HAP-1 (cell line): ENCODE measurements around the gene TMEM51.

Source experiments
- DNase-seq, 2 experiments: peaks; one replicate each; pipeline ENCODE4 v3.0.0-alpha.2; 2016 to 2020; ENCODE audit warnings: low spot score in 2 of 2
- H3K27me3 ChIP-seq: fragments of 250-450 bp; sonication (Bioruptor Pico); 2 replicates; pipeline ENCODE4 v1.5.1; 2020; ENCODE audit warnings: low read depth, mild to moderate bottlenecking, moderate library complexity
- H3K36me3 ChIP-seq: fragments of 250-450 bp; sonication (Bioruptor Pico); replicated peaks from 2 replicates; pipeline ENCODE4 v1.5.1; 2020; ENCODE audit warnings: mild to moderate bottlenecking
- H3K4me1 ChIP-seq: fragments of 250-450 bp; sonication (Bioruptor Pico); 2 replicates; pipeline ENCODE4 v1.5.1; 2020; ENCODE audit warnings: mild to moderate bottlenecking
- H3K4me3 ChIP-seq: fragments of 250-450 bp; sonication (Bioruptor Pico); 2 replicates; pipeline ENCODE4 v1.5.1; 2020; ENCODE audit warnings: mild to moderate bottlenecking, moderate library complexity
- H3K9me3 ChIP-seq: fragments of 250-450 bp; sonication (Bioruptor Pico); 2 replicates; pipeline ENCODE4 v1.5.1; 2020; ENCODE audit warnings: mild to moderate bottlenecking, moderate library complexity
- in situ Hi-C: fragments of 300-500 bp; cut with MboI; formaldehyde crosslinking; loops from 3 replicates; pipeline ENCODE4 v1.14.3; 2020; ENCODE audit warnings: low sequenced_read_pairs, inconsistent platforms, mixed read lengths

Gene TMEM51

GRCh38 chr1:15207829-15208429, 54.4 kb downstream of the TMEM51 start:
- no peaks in the 10 kb centered on the region for H3K9me3 ChIP-seq
- in situ Hi-C loops = no loop called here
- no peaks in the 10 kb centered on the region for H3K27me3 ChIP-seq
- no peaks in the 10 kb centered on the region; the same call in 1 of the 2 replicates for H3K36me3 ChIP-seq
- no peak for DNase-seq
- no peak overlapping the region for H3K4me3 ChIP-seq
- H3K4me1 ChIP-seq = no peaks in the 10 kb centered on the region; the same call in 1 of the 2 replicates

- H3K4me1 ChIP-seq = no peaks in the 10 kb centered on the region; the same call in 1 of the 2 replicates
- H3K4me3 ChIP-seq = no peak overlapping the region
- no peaks in the 10 kb centered on the region for H3K27me3 ChIP-seq
- DNase-seq = no peak
- no peaks in the 10 kb centered on the region for H3K9me3 ChIP-seq
- in situ Hi-C loops = no loop called here
- H3K36me3 ChIP-seq = no peaks in the 10 kb centered on the region; the same call in 1 of the 2 replicates
Measured at GRCh38 chr1:15210651-15211375, 57.3 kb downstream of the TMEM51 start.

- Histone ChIP-seq H3K9me3 (no peaks in the 10 kb centered on the region), H3K27me3 (no peaks in the 10 kb centered on the region), H3K36me3 (no peaks in the 10 kb centered on the region; the same call in 1 of the 2 replicates), H3K4me1 (no peaks in the 10 kb centered on the region; the same call in 1 of the 2 replicates), H3K4me3 (no peak overlapping the region)
- no peak for DNase-seq
- in situ Hi-C loops = no loop called here
Measured at GRCh38 chr1:15211424-15211823, 57.9 kb downstream of the TMEM51 start.

GRCh38 chr1:15212216-15212953, 58.8 kb downstream of the TMEM51 start:
- H3K27me3 ChIP-seq = no peaks in the 10 kb centered on the region
- in situ Hi-C loops = no loop called here

GRCh38 chr1:15212954-15213291, 59.4 kb downstream of the TMEM51 start:
- Histone ChIP-seq H3K9me3 (no peaks in the 10 kb centered on the region), H3K27me3 (no peaks in the 10 kb centered on the region), H3K36me3 (no peaks in the 10 kb centered on the region; the same call in 1 of the 2 replicates), H3K4me1 (no peaks in the 10 kb centered on the region), H3K4me3 (no peak overlapping the region)
- in situ Hi-C loops = no loop called here
- DNase-seq = no peak

More at GRCh38 chr1:15212216-15212953, 58.8 kb downstream of the TMEM51 start:
- DNase-seq = no peak
- Histone ChIP-seq H3K4me1 (no peaks in the 10 kb centered on the region), H3K4me3 (no peak overlapping the region), H3K36me3 (no peaks in the 10 kb centered on the region; the same call in 1 of the 2 replicates), H3K9me3 (no peaks in the 10 kb centered on the region)

- Histone ChIP-seq H3K4me3 (no peak overlapping the region), H3K27me3 (no peaks in the 10 kb centered on the region), H3K36me3 (no peaks in the 10 kb centered on the region; the same call in 1 of the 2 replicates), H3K4me1 (no peaks in the 10 kb centered on the region), H3K9me3 (no peaks in the 10 kb centered on the region)
- in situ Hi-C loops = no loop called here
- DNase-seq = no peak
Measured at GRCh38 chr1:15213341-15213821, 59.8 kb downstream of the TMEM51 start.

GRCh38 chr1:15214527-15214926, 61.0 kb downstream of the TMEM51 start:
- H3K4me1 ChIP-seq = no peaks in the 10 kb centered on the region
- in situ Hi-C loops = no loop called here
- no peak for DNase-seq
- no peaks in the 10 kb centered on the region; the same call in 1 of the 2 replicates for H3K36me3 ChIP-seq
- H3K4me3 ChIP-seq = no peak overlapping the region
- no peaks in the 10 kb centered on the region; the same call in 1 of the 2 replicates for H3K9me3 ChIP-seq
- H3K27me3 ChIP-seq = no peaks in the 10 kb centered on the region

GRCh38 chr1:15215116-15215515, 61.6 kb downstream of the TMEM51 start:
- DNase-seq = no peak
- no peaks in the 10 kb centered on the region for H3K4me1 ChIP-seq
- H3K36me3 ChIP-seq = no peaks in the 10 kb centered on the region; the same call in 1 of the 2 replicates
- in situ Hi-C loops = no loop called here
- no peaks in the 10 kb centered on the region; the same call in 1 of the 2 replicates for H3K9me3 ChIP-seq
- H3K4me3 ChIP-seq = no peak overlapping the region
- no peaks in the 10 kb centered on the region for H3K27me3 ChIP-seq

GRCh38 chr1:15217654-15218053, 64.1 kb downstream of the TMEM51 start:
- H3K9me3 ChIP-seq = no peaks in the 10 kb centered on the region; the same call in 1 of the 2 replicates
- no peak for DNase-seq
- no peaks in the 10 kb centered on the region for H3K36me3 ChIP-seq
- no peaks in the 10 kb centered on the region for H3K27me3 ChIP-seq
- no peaks in the 10 kb centered on the region for H3K4me1 ChIP-seq
- in situ Hi-C loops = no loop called here
- no peak overlapping the region for H3K4me3 ChIP-seq

GRCh38 chr1:15218287-15219279, 65.0 kb downstream of the TMEM51 start:
- no peak for DNase-seq
- H3K27me3 ChIP-seq = no peaks in the 10 kb centered on the region
- no peak overlapping the region for H3K4me3 ChIP-seq
- no peaks in the 10 kb centered on the region for H3K36me3 ChIP-seq
- H3K9me3 ChIP-seq = no peaks in the 10 kb centered on the region; the same call in 1 of the 2 replicates
- H3K4me1 ChIP-seq = no peaks in the 10 kb centered on the region
- in situ Hi-C loops = no loop called here

GRCh38 chr1:15219280-15220023, 65.9 kb downstream of the TMEM51 start:
- Histone ChIP-seq H3K27me3 (no peaks in the 10 kb centered on the region), H3K4me1 (no peaks in the 10 kb centered on the region), H3K4me3 (no peak overlapping the region), H3K36me3 (no peaks in the 10 kb centered on the region), H3K9me3 (no peaks in the 10 kb centered on the region; the same call in 1 of the 2 replicates)
- no peak for DNase-seq
- in situ Hi-C loops = no loop called here

- no peaks in the 10 kb centered on the region for H3K36me3 ChIP-seq
- in situ Hi-C loops = no loop called here
- H3K27me3 ChIP-seq = no peaks in the 10 kb centered on the region
- H3K9me3 ChIP-seq = no peaks in the 10 kb centered on the region; the same call in 1 of the 2 replicates
- no peak overlapping the region for H3K4me3 ChIP-seq
- no peak for DNase-seq
- no peaks in the 10 kb centered on the region for H3K4me1 ChIP-seq
Measured at GRCh38 chr1:15220024-15220392, 66.5 kb downstream of the TMEM51 start.
